Trophoblast cell (in vitro differentiated cells and primary cell): ENCODE results near the gene EBF3.

ENCODE experiments used
- DNase-seq, 2 donors: peaks; one replicate each; pipeline ENCODE4 v3.0.0-alpha.2; 2016
- H2AFZ ChIP-seq: 2 replicates; pipeline ENCODE4 v1.6.1; 2013; ENCODE audit warnings: low read length, moderate library complexity, mild to moderate bottlenecking; ENCODE audit not compliant: insufficient read depth, poor library complexity
- H2AK5ac ChIP-seq: 2 replicates; pipeline ENCODE4 v1.6.1; 2013; ENCODE audit warnings: mild to moderate bottlenecking, low read length
- H2BK120ac ChIP-seq: 2 replicates; pipeline ENCODE4 v1.6.1; 2013; ENCODE audit warnings: low read length, mild to moderate bottlenecking, moderate library complexity; ENCODE audit not compliant: insufficient read depth, poor library complexity
- H2BK12ac ChIP-seq: 2 replicates; pipeline ENCODE4 v1.6.1; 2013; ENCODE audit warnings: mild to moderate bottlenecking, low read length, moderate library complexity
- H2BK5ac ChIP-seq: 2 replicates; pipeline ENCODE4 v1.6.1; 2013; ENCODE audit warnings: low read length, low read depth, moderate library complexity, mild to moderate bottlenecking; ENCODE audit not compliant: poor library complexity
- H3K14ac ChIP-seq: 2 replicates; pipeline ENCODE4 v1.6.1; 2013; ENCODE audit warnings: mild to moderate bottlenecking, low read length
- H3K18ac ChIP-seq: 2 replicates; pipeline ENCODE4 v1.6.1; 2013; ENCODE audit warnings: mild to moderate bottlenecking, low read length
- H3K23ac ChIP-seq: 2 replicates; pipeline ENCODE4 v1.6.1; 2013; ENCODE audit warnings: low read length
- H3K27ac ChIP-seq: 2 replicates; pipeline ENCODE4 v1.5.1; 2013; ENCODE audit warnings: low read depth, mild to moderate bottlenecking, inconsistent platforms, low read length, moderate library complexity
- H3K27me3 ChIP-seq: 2 replicates; pipeline ENCODE4 v1.6.1; 2013; ENCODE audit warnings: inconsistent platforms, mild to moderate bottlenecking, low read length, moderate library complexity; ENCODE audit not compliant: insufficient read depth
- H3K36me3 ChIP-seq, 2 experiments: 1 replicate in 1 of 2; 2 replicates in 1 of 2; pipeline ENCODE4 v1.6.1; 2013; ENCODE audit warnings: low read length in 2 of 2, mild to moderate bottlenecking in 2 of 2, moderate library complexity in 1 of 2; ENCODE audit not compliant: insufficient read depth in 2 of 2, control insufficient read depth in 1 of 2
- H3K4ac ChIP-seq: 2 replicates; pipeline ENCODE4 v1.6.1; 2013; ENCODE audit warnings: low read depth, mild to moderate bottlenecking, low read length, moderate library complexity
- H3K4me1 ChIP-seq, 2 experiments: 1 replicate in 1 of 2; 2 replicates in 1 of 2; pipeline ENCODE4 v1.6.1; 2013; ENCODE audit warnings: low read length in 2 of 2, mild to moderate bottlenecking in 2 of 2, moderate library complexity in 1 of 2; ENCODE audit not compliant: insufficient read depth in 2 of 2, control insufficient read depth in 1 of 2
- H3K4me2 ChIP-seq: 2 replicates; pipeline ENCODE4 v1.6.1; 2013; ENCODE audit warnings: inconsistent platforms, mild to moderate bottlenecking, low read length, moderate library complexity
- H3K4me3 ChIP-seq: 2 replicates; pipeline ENCODE4 v1.5.1; 2013; ENCODE audit warnings: mild to moderate bottlenecking, low read depth, low read length, inconsistent platforms
- H3K79me1 ChIP-seq: one replicate; pipeline ENCODE4 v1.6.1; 2013; ENCODE audit warnings: low read length
- H3K79me2 ChIP-seq: 2 replicates; pipeline ENCODE4 v1.6.1; 2013; ENCODE audit warnings: low read length, mild to moderate bottlenecking; ENCODE audit not compliant: control insufficient read depth, insufficient read depth, poor library complexity
- H3K9ac ChIP-seq: 2 replicates; pipeline ENCODE4 v1.6.1; 2013; ENCODE audit warnings: mild to moderate bottlenecking, low read length
- H3K9me3 ChIP-seq: 2 replicates; pipeline ENCODE4 v1.6.1; 2013; ENCODE audit warnings: low read depth, mild to moderate bottlenecking, control low read depth, inconsistent platforms, low read length; ENCODE audit not compliant: insufficient read depth
- H4K12ac ChIP-seq: 2 replicates; pipeline ENCODE4 v1.6.1; 2013; ENCODE audit warnings: low read depth, mild to moderate bottlenecking, low read length, moderate library complexity
- H4K8ac ChIP-seq: 2 replicates; pipeline ENCODE4 v1.6.1; 2013; ENCODE audit warnings: low read depth, mild to moderate bottlenecking, low read length, moderate library complexity
- H4K91ac ChIP-seq: one replicate; pipeline ENCODE4 v1.6.1; 2013; ENCODE audit warnings: low read depth, mild to moderate bottlenecking, low read length, moderate library complexity
- WGBS: extraction: QIAGEN DNeasy Blood & Tissue Kit; methylation state at CpG from one replicate; pipeline ENCODE4 v1.1.7; 2013; ENCODE audit warnings: missing lambda C conversion rate; ENCODE audit not compliant: insufficient read length, insufficient coverage; ENCODE audit errors: extremely low coverage; 5-methylcytosine and 5-hydroxymethylcytosine counted together

EBF3 gene

GRCh38 chr10:129918401-129918800 is 45.7 kb downstream of the EBF3 start:
- Histone ChIP-seq H3K79me1 (no peaks in the 10 kb centered on the region), H4K91ac (no peak overlapping the region), H3K9me3 (peaks cover 2% of the 10 kb centered on the region), H3K4me3 (no peak overlapping the region), H3K36me3 (no peaks in the 10 kb centered on the region), H3K27ac (no peak overlapping the region), H2BK120ac (no peak overlapping the region), H3K23ac (no peak overlapping the region), H2AK5ac (no peak overlapping the region), H2BK12ac (no peak overlapping the region), H3K79me2 (no peaks in the 10 kb centered on the region), H2BK5ac (no peak overlapping the region), H3K14ac (no peak overlapping the region), H2AFZ (no peak overlapping the region), H3K9ac (no peak overlapping the region), H3K27me3 (no peaks in the 10 kb centered on the region), H3K4ac (no peak overlapping the region), H3K4me1 (no peaks in the 10 kb centered on the region), H3K4me2 (no peak overlapping the region), H3K18ac (no peak overlapping the region), H4K12ac (no peak overlapping the region), H4K8ac (no peak overlapping the region)
- DNase-seq, result no peak
- no CpG with 5 or more reads among the region's 9 CpGs for WGBS

GRCh38 chr10:129917936-129918335 is 46.1 kb downstream of the EBF3 start:
- H3K79me2 ChIP-seq, result no peaks in the 10 kb centered on the region
- no peak overlapping the region for H3K4ac ChIP-seq
- no peaks in the 10 kb centered on the region for H3K4me1 ChIP-seq
- H3K14ac ChIP-seq, result no peak overlapping the region
- H3K79me1 ChIP-seq, result no peaks in the 10 kb centered on the region
- H4K91ac ChIP-seq, result no peak overlapping the region
- H3K18ac ChIP-seq, result no peak overlapping the region
- H3K27me3 ChIP-seq, result no peaks in the 10 kb centered on the region
- H2AK5ac ChIP-seq, result no peak overlapping the region
- no peak overlapping the region for H3K9ac ChIP-seq
- no peak overlapping the region for H2BK12ac ChIP-seq
- no peak overlapping the region for H2BK5ac ChIP-seq
- H3K36me3 ChIP-seq, result no peaks in the 10 kb centered on the region
- DNase-seq, result no peak
- H3K4me2 ChIP-seq, result no peak overlapping the region
- no peak overlapping the region for H3K23ac ChIP-seq
- no peak overlapping the region for H2BK120ac ChIP-seq
- H3K27ac ChIP-seq, result no peak overlapping the region
- H3K9me3 ChIP-seq, result peaks cover 2% of the 10 kb centered on the region
- no peak overlapping the region for H3K4me3 ChIP-seq
- H4K12ac ChIP-seq, result no peak overlapping the region
- no CpG with 5 or more reads among the region's 3 CpGs for WGBS
- H2AFZ ChIP-seq, result no peak overlapping the region
- no peak overlapping the region for H4K8ac ChIP-seq

- no peak overlapping the region for H3K23ac ChIP-seq
- no peak overlapping the region for H2AK5ac ChIP-seq
- no peak overlapping the region for H2BK120ac ChIP-seq
- peaks cover 2% of the 10 kb centered on the region for H3K9me3 ChIP-seq
- no peak overlapping the region for H2BK12ac ChIP-seq
- H3K27me3 ChIP-seq, result no peaks in the 10 kb centered on the region
- no peaks in the 10 kb centered on the region for H3K4me1 ChIP-seq
- no peak for DNase-seq
- no peak overlapping the region for H4K91ac ChIP-seq
- no peak overlapping the region for H3K9ac ChIP-seq
- no peaks in the 10 kb centered on the region for H3K79me1 ChIP-seq
- H3K4me3 ChIP-seq, result no peak overlapping the region
- no peak overlapping the region for H4K8ac ChIP-seq
- H3K14ac ChIP-seq, result no peak overlapping the region
- H3K36me3 ChIP-seq, result no peaks in the 10 kb centered on the region
- H3K4ac ChIP-seq, result no peak overlapping the region
- no peak overlapping the region for H3K18ac ChIP-seq
- H2BK5ac ChIP-seq, result no peak overlapping the region
- no peak overlapping the region for H3K27ac ChIP-seq
- H3K4me2 ChIP-seq, result no peak overlapping the region
- H4K12ac ChIP-seq, result no peak overlapping the region
- H3K79me2 ChIP-seq, result no peaks in the 10 kb centered on the region
- no CpG with 5 or more reads among the region's 7 CpGs for WGBS
- H2AFZ ChIP-seq, result no peak overlapping the region
These were observed 47.5 kb downstream of the EBF3 start for GRCh38 chr10:129916506-129916995.

GRCh38 chr10:129915526-129916378 is 48.3 kb downstream of the EBF3 start:
- no peak overlapping the region for H3K4me3 ChIP-seq
- H2AFZ ChIP-seq, result no peak overlapping the region
- no peaks in the 10 kb centered on the region for H3K36me3 ChIP-seq
- no peak overlapping the region for H4K91ac ChIP-seq
- H3K9me3 ChIP-seq, result peaks cover 2% of the 10 kb centered on the region
- H3K18ac ChIP-seq, result no peak overlapping the region
- no peak overlapping the region for H3K14ac ChIP-seq
- no peak overlapping the region for H3K4ac ChIP-seq
- H2BK12ac ChIP-seq, result no peak overlapping the region
- H3K4me1 ChIP-seq, result no peaks in the 10 kb centered on the region
- no peak overlapping the region for H2BK5ac ChIP-seq
- DNase-seq, result no peak
- H3K79me1 ChIP-seq, result no peaks in the 10 kb centered on the region
- H3K9ac ChIP-seq, result no peak overlapping the region
- H4K8ac ChIP-seq, result no peak overlapping the region
- H3K4me2 ChIP-seq, result no peak overlapping the region
- no peak overlapping the region for H4K12ac ChIP-seq
- no peaks in the 10 kb centered on the region for H3K27me3 ChIP-seq
- no peak overlapping the region for H3K27ac ChIP-seq
- no peak overlapping the region for H2AK5ac ChIP-seq
- H3K79me2 ChIP-seq, result no peaks in the 10 kb centered on the region
- WGBS, result no CpG with 5 or more reads among the region's 27 CpGs
- H3K23ac ChIP-seq, result no peak overlapping the region
- no peak overlapping the region for H2BK120ac ChIP-seq
